OCI-LY1 (cell line): ENCODE data around the gene MAN1A1.

Source experiments
- H2AFZ ChIP-seq: fragments of 200-600 bp; sonication (generic), shearing (Covaris generic); 2 replicates; pipeline ENCODE4 v1.6.0; 2014; ENCODE audit warnings: antibody characterized with exemption, mild to moderate bottlenecking, low read length
- H3F3A ChIP-seq: fragments of 200-600 bp; sonication (generic), shearing (Covaris generic); 2 replicates; pipeline ENCODE4 v1.6.0; 2014; ENCODE audit warnings: mild to moderate bottlenecking, antibody characterized with exemption, low read length, moderate library complexity; ENCODE audit not compliant: insufficient read depth
- H3K27ac ChIP-seq: fragments of 200-600 bp; sonication (generic); 2 replicates; pipeline ENCODE4 v1.5.1; 2014; ENCODE audit warnings: low read length, mixed run types, mild to moderate bottlenecking, low read depth; ENCODE audit not compliant: poor library complexity, severe bottlenecking
- H3K27me3 ChIP-seq: fragments of 200-600 bp; sonication (generic); 2 replicates; pipeline ENCODE4 v1.6.0; 2014; ENCODE audit warnings: antibody characterized with exemption, mild to moderate bottlenecking, low read length, moderate library complexity; ENCODE audit not compliant: insufficient read depth
- H3K36me3 ChIP-seq: fragments of 200-600 bp; sonication (generic); 2 replicates; pipeline ENCODE4 v1.6.1; 2014; ENCODE audit warnings: mild to moderate bottlenecking, antibody characterized with exemption, low read length, moderate library complexity, mixed read lengths; ENCODE audit not compliant: insufficient read depth
- H3K4me1 ChIP-seq: fragments of 200-600 bp; sonication (generic); 2 replicates; pipeline ENCODE4 v1.5.1; 2014; ENCODE audit warnings: mild to moderate bottlenecking, low read length, moderate library complexity; ENCODE audit not compliant: insufficient read depth, severe bottlenecking
- H3K4me2 ChIP-seq: fragments of 200-600 bp; sonication (generic), shearing (Covaris generic); 2 replicates; pipeline ENCODE4 v1.6.1; 2014; ENCODE audit warnings: low read length
- H3K4me3 ChIP-seq: fragments of 200-600 bp; sonication (generic); 2 replicates; pipeline ENCODE4 v1.5.1; 2014; ENCODE audit warnings: low read length, low read depth, mild to moderate bottlenecking, mixed read lengths; ENCODE audit not compliant: poor library complexity, severe bottlenecking
- H3K79me2 ChIP-seq: fragments of 200-600 bp; shearing (Covaris generic); 2 replicates; pipeline ENCODE4 v1.6.1; 2016; ENCODE audit warnings: mixed run types, low read length, mixed read lengths; ENCODE audit not compliant: insufficient read depth
- H3K9ac ChIP-seq: fragments of 200-600 bp; sonication (generic), shearing (Covaris generic); 2 replicates; pipeline ENCODE4 v1.6.1; 2014; ENCODE audit warnings: mild to moderate bottlenecking, low read length, mixed read lengths
- H3K9me2 ChIP-seq: fragments of 200-600 bp; sonication (generic), shearing (Covaris generic); 2 replicates; pipeline ENCODE4 v1.6.1; 2014; ENCODE audit warnings: low read depth, mild to moderate bottlenecking, low read length, mixed read lengths
- H3K9me3 ChIP-seq: fragments of 200-600 bp; shearing (Covaris generic); 2 replicates; pipeline ENCODE4 v1.6.1; 2014; ENCODE audit warnings: low read length, mixed read lengths
- H4K20me1 ChIP-seq: fragments of 200-600 bp; sonication (generic), shearing (Covaris generic); 2 replicates; pipeline ENCODE4 v1.6.0; 2016; ENCODE audit warnings: mild to moderate bottlenecking, low read length; ENCODE audit not compliant: insufficient read depth
- CTCF ChIP-seq: fragments of 200-600 bp; sonication (generic), shearing (Covaris generic); IDR thresholded peaks from 2 replicates; pipeline ENCODE4 v1.5.1; 2017; ENCODE audit warnings: mild to moderate bottlenecking, antibody characterized with exemption, low read length, moderate library complexity, mixed read lengths
- EZH2 ChIP-seq: fragments of 200-600 bp; sonication (generic), shearing (Covaris generic); IDR thresholded peaks from 2 replicates; pipeline ENCODE4 v1.8.0; 2017; ENCODE audit warnings: borderline replicate concordance, mixed run types, mild to moderate bottlenecking, antibody characterized with exemption, low read length, moderate library complexity, mixed read lengths

Gene MAN1A1

GRCh38 chr6:119339941-119340456, 9.6 kb downstream of the MAN1A1 start:
- TF ChIP-seq CTCF (no peak), EZH2 (no peak)
- Histone ChIP-seq H3K9ac (no peak overlapping the region), H3K9me2 (no peaks in the 10 kb centered on the region), H3K4me1 (peaks cover 87% of the 10 kb centered on the region), H3K79me2 (no peaks in the 10 kb centered on the region), H3K4me2 (peak overlapping the region; percentile 3; the same call in 1 of the 2 replicates), H3K27ac (peak overlapping the region; percentile 43), H3F3A (no peaks in the 10 kb centered on the region), H3K9me3 (no peaks in the 10 kb centered on the region), H3K36me3 (0 out of 2 replicates have a peak, but pooled peaks cover 3% of the 10 kb centered on the region), H3K4me3 (no peak overlapping the region), H3K27me3 (no peaks in the 10 kb centered on the region), H2AFZ (no peak overlapping the region), H4K20me1 (no peaks in the 10 kb centered on the region)

GRCh38 chr6:119337762-119338161, 11.8 kb downstream of the MAN1A1 start:
- Histone ChIP-seq H2AFZ (no peak overlapping the region), H3K4me2 (no peak overlapping the region), H4K20me1 (no peaks in the 10 kb centered on the region), H3K4me3 (no peak overlapping the region), H3K9me2 (no peaks in the 10 kb centered on the region), H3F3A (no peaks in the 10 kb centered on the region), H3K27me3 (no peaks in the 10 kb centered on the region), H3K4me1 (peaks cover 76% of the 10 kb centered on the region), H3K27ac (no peak overlapping the region), H3K9me3 (no peaks in the 10 kb centered on the region), H3K36me3 (0 out of 2 replicates have a peak, but pooled peaks cover 3% of the 10 kb centered on the region), H3K9ac (no peak overlapping the region), H3K79me2 (no peaks in the 10 kb centered on the region)
- TF ChIP-seq EZH2 (no peak), CTCF (no peak)

- no peak for TF ChIP-seq CTCF
- TF ChIP-seq EZH2: no peak
Measured at GRCh38 chr6:119337252-119337651, 12.3 kb downstream of the MAN1A1 start.

More at GRCh38 chr6:119337252-119337651, 12.3 kb downstream of the MAN1A1 start:
- Histone ChIP-seq H3K9ac (no peak overlapping the region), H3K27me3 (no peaks in the 10 kb centered on the region), H3K9me2 (no peaks in the 10 kb centered on the region), H4K20me1 (no peaks in the 10 kb centered on the region), H2AFZ (no peak overlapping the region), H3K36me3 (0 out of 2 replicates have a peak, but pooled peaks cover 3% of the 10 kb centered on the region), H3K9me3 (no peaks in the 10 kb centered on the region), H3K79me2 (no peaks in the 10 kb centered on the region), H3K4me1 (peaks cover 71% of the 10 kb centered on the region), H3F3A (no peaks in the 10 kb centered on the region), H3K4me3 (no peak overlapping the region), H3K27ac (no peak overlapping the region), H3K4me2 (no peak overlapping the region)
